ENCODE measurements around the gene ALMS1. TPM values are rescaled to one million over a fixed set of nuclear protein-coding genes. Genes with fewer than 3 reads are reported as not detected.
"Not testable (repeated sequence)": the region's sequence is repeated elsewhere in the genome, so short reads cannot be mapped to it uniquely, and the experiment has no call there.

The ALMS1 gene
- total RNA-seq, 6 experiments from 2014 or later = 7.3 to 9.8 (median 8.9) TPM

DNA sequence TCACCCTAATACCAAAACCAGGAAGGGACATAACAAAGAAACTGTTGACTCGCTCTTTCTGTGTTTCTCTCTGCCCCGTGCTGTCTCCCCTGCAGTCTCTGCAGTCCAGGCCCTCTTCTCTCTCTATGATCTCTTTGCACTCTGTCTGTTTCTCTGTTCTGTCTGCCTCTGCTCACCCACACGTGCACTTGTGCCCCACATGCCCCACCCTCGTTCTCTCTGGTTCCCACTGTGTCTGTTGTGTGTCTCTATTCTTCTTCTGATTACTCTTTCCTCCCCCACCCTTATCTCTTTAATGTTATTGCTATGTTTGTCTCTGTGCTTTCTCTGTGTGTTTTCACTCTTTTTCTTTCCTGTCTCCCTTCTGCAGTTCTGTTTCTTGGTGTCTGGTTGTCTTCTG is 202.5 kb downstream of the ALMS1 start:
- H3K27ac Mint-ChIP-seq = no peak overlapping the region
- no peaks in the 10 kb centered on the region; the same call in 1 of the 2 replicates for H3K27me3 Mint-ChIP-seq (ENCODE audit: insufficient read depth)
- TF ChIP-seq, protein P1, sequence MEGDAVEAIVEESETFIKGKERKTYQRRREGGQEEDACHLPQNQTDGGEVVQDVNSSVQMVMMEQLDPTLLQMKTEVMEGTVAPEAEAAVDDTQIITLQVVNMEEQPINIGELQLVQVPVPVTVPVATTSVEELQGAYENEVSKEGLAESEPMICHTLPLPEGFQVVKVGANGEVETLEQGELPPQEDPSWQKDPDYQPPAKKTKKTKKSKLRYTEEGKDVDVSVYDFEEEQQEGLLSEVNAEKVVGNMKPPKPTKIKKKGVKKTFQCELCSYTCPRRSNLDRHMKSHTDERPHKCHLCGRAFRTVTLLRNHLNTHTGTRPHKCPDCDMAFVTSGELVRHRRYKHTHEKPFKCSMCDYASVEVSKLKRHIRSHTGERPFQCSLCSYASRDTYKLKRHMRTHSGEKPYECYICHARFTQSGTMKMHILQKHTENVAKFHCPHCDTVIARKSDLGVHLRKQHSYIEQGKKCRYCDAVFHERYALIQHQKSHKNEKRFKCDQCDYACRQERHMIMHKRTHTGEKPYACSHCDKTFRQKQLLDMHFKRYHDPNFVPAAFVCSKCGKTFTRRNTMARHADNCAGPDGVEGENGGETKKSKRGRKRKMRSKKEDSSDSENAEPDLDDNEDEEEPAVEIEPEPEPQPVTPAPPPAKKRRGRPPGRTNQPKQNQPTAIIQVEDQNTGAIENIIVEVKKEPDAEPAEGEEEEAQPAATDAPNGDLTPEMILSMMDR (IDR thresholded peaks at IDR 0.05) = no peak
- DNase-seq = no peak
- peaks cover 10% of the 10 kb centered on the region for H3K9me3 Mint-ChIP-seq
- H3K36me3 Mint-ChIP-seq (ENCODE audit: low read depth) = peaks cover 12% of the 10 kb centered on the region
- H3K4me3 Mint-ChIP-seq = no peak overlapping the region
- H3K4me1 Mint-ChIP-seq (ENCODE audit: low read depth) = peaks cover 2% of the 10 kb centered on the region

DNA sequence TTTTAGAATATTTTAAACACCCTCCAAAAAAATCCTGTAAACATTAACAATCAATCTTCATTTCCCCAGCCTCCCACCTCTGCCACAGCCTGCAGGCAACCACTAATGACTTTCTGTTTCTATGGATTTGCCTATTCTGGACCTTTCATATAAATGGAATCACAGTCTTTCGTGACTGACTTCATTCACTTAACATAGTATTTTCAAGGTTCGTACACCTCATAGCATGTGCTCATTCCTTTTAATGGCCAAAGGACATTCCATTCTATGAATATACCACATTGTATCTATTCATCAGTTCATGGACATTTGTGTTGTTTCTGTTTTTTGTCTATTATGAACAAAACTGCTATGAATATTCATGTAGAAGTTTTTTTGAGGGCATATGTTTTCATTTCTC is 208.0 kb downstream of the ALMS1 start:
- Mint-ChIP-seq H3K9me3 (no peaks in the 10 kb centered on the region), H3K36me3 (ENCODE audit: low read depth) (peaks cover 11% of the 10 kb centered on the region; the same call in 1 of the 2 replicates), H3K27ac (peak overlapping the region; percentile 46; the same call in 1 of the 2 replicates), H3K4me3 (peak overlapping the region; percentile 38), H3K27me3 (ENCODE audit: insufficient read depth) (no peaks in the 10 kb centered on the region), H3K4me1 (ENCODE audit: low read depth) (peaks cover 21% of the 10 kb centered on the region)
- DNase-seq = peak; percentile 11
- TF ChIP-seq, protein P1 (IDR thresholded peaks at IDR 0.05) = no peak

DNA sequence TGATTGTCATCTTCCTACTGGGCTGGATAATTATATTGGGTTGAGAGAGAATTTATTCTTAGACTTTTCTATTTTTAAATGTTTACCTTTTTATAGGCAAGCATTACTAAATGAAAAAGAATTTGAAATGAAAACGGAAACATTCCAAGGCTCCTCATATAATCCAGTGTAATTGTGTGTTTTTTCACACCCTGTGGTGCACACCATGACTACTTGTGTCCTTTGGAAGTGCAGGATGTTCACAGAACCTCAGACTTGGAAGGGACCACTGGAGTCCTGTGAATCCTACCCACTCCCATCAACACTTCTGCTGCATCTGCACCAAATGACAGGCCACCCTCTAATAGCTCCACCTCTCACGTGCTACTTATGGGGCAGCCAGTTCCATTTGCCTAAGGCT is 208.6 kb downstream of the ALMS1 start:
- peak overlapping the region; percentile 46; the same call in 1 of the 2 replicates for H3K27ac Mint-ChIP-seq
- peak overlapping the region; percentile 38 for H3K4me3 Mint-ChIP-seq

DNA sequence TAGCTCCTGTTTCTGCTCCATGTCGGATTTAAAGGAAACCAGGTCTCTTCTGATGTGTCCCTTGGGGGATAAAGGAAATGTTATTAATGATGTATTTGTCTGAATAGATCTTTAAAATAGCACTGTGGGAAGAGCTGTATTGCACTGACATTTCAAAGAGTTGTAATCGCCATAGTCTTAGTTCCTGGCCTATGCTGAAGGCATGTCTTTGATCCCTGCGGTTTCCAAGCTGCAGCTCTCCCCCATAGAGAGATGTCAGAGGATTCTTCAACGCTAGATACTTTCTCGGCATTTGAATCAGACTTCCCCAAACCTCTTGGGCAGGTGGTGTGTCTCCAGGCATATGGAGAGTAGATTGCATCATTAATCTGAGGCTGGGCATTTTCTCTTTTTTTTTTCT is 216.1 kb downstream of the ALMS1 start:
- Mint-ChIP-seq H3K27ac (no peak overlapping the region), H3K4me3 (no peak overlapping the region), H3K9me3 (no peaks in the 10 kb centered on the region), H3K27me3 (ENCODE audit: insufficient read depth) (no peaks in the 10 kb centered on the region; the same call in 1 of the 2 replicates), H3K4me1 (ENCODE audit: low read depth) (peaks cover 11% of the 10 kb centered on the region), H3K36me3 (ENCODE audit: low read depth) (no peaks in the 10 kb centered on the region; the same call in 1 of the 2 replicates)
- DNase-seq = no peak
- TF ChIP-seq, protein P1 (IDR thresholded peaks at IDR 0.05) = no peak

More for the DNA sequence above, 208.6 kb downstream of the ALMS1 start:
- peaks cover 11% of the 10 kb centered on the region; the same call in 1 of the 2 replicates for H3K36me3 Mint-ChIP-seq (ENCODE audit: low read depth)
- peak; percentile 13 for DNase-seq
- no peaks in the 10 kb centered on the region for H3K27me3 Mint-ChIP-seq (ENCODE audit: insufficient read depth)
- no peaks in the 10 kb centered on the region for H3K9me3 Mint-ChIP-seq
- TF ChIP-seq, protein P1 (IDR thresholded peaks at IDR 0.05) = no peak
- H3K4me1 Mint-ChIP-seq (ENCODE audit: low read depth) = peaks cover 21% of the 10 kb centered on the region

DNA sequence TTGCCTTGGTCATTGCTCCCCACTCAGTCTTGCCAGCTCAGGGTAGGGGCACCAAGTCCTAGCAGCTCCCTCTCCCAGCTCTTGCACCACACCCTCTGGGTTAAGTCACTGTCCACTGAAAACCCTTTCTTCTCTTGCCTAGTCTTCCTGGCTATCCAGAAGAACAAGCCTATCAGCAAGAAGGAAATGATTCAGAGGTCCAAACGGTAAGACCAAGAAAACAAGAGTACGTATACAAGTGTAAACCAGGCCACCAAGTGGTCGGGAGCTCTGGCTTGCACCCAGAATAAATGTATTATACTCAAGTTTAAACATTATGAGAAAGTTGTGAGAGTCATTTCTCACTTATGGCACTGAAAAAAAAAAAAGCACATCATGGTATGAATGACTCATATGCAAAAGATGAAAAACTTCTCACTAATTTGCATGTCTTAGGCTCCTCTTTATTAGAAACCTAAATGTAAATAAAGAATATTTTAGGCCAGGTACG is 217.5 kb downstream of the ALMS1 start:
- not testable (repeated sequence) for H3K9me3 Mint-ChIP-seq; H3K4me3 Mint-ChIP-seq; H3K36me3 Mint-ChIP-seq (ENCODE audit: low read depth); H3K27me3 Mint-ChIP-seq (ENCODE audit: insufficient read depth)
- peak overlapping the region; percentile 72 for H3K27ac Mint-ChIP-seq
- peaks cover 11% of the 10 kb centered on the region for H3K4me1 Mint-ChIP-seq (ENCODE audit: low read depth)
- DNase-seq = peak; percentile 56

DNA sequence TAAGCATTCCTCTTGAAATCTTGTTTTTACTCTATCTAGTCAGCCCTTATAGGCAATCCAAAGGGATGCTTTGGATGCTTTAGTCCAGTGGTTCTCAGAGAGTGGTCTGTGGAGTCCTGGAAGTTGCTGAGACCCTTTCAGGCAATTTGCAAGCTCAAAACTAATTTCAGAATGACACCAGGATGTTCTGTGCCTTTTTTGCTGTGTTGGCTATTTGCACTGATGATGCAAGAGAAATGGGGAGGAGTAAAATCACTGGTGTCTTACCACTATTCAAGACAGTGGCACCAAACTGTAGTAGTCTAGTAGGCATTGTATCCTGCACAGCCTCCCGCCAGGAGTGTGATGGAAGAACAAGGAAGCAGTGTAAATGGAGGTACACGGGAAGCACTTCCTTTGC is 219.0 kb downstream of the ALMS1 start:
- not testable (repeated sequence) for H3K27me3 Mint-ChIP-seq (ENCODE audit: insufficient read depth); H3K9me3 Mint-ChIP-seq

More for the DNA sequence above, 219.0 kb downstream of the ALMS1 start:
- not testable (repeated sequence) for DNase-seq; H3K27ac Mint-ChIP-seq; H3K36me3 Mint-ChIP-seq (ENCODE audit: low read depth); H3K4me3 Mint-ChIP-seq
- H3K4me1 Mint-ChIP-seq (ENCODE audit: low read depth) = peaks cover 11% of the 10 kb centered on the region
